Fibroblast of the aortic adventitia (primary cell): Measurements from ENCODE around the gene TEX29. TPM values are rescaled to one million over a fixed set of nuclear protein-coding genes. Genes with fewer than 3 reads are reported as not detected.

Source experiments
- DNase-seq: peaks from one replicate; pipeline ENCODE4 v3.0.0-alpha.2; 2010; ENCODE audit warnings: low read depth
- H3K4me3 ChIP-seq: 2 replicates; pipeline ENCODE4 v1.5.1; 2011; ENCODE audit warnings: low read depth, mild to moderate bottlenecking, control low read depth, low read length, moderate library complexity
- CTCF ChIP-seq: IDR thresholded peaks from 2 replicates; pipeline ENCODE4 v1.5.1; 2011; ENCODE audit warnings: mild to moderate bottlenecking, low read length, control low read depth, inconsistent platforms; ENCODE audit not compliant: insufficient read depth
- total RNA-seq: library from RNA; depleted of rRNA; stranded (reverse); fragments of >200 nt; gene quantifications from 2 replicates; pipeline ENCODE4 v1.2.3, GENCODE V29; 2012; ENCODE audit warnings: low replicate concordance

Gene TEX29
- total RNA-seq, 1 donor, result not detected

GRCh38 chr13:111359930-111360329, 39.5 kb downstream of the TEX29 start:
- DNase-seq, result no peak
- no peak for TF ChIP-seq CTCF
- H3K4me3 ChIP-seq, result no peak overlapping the region

GRCh38 chr13:111360452-111360851, 40.0 kb downstream of the TEX29 start:
- no peak for TF ChIP-seq CTCF
- no peak overlapping the region for H3K4me3 ChIP-seq
- no peak for DNase-seq

- H3K4me3 ChIP-seq, result no peak overlapping the region
- no peak for DNase-seq
- no peak for TF ChIP-seq CTCF
Measured at GRCh38 chr13:111361046-111361872, 40.8 kb downstream of the TEX29 start.

GRCh38 chr13:111361873-111362648, 41.6 kb downstream of the TEX29 start:
- no peak overlapping the region for H3K4me3 ChIP-seq
- TF ChIP-seq CTCF, result no peak
- no peak for DNase-seq

- TF ChIP-seq CTCF, result no peak
- no peak for DNase-seq
- H3K4me3 ChIP-seq, result no peak overlapping the region
Measured at GRCh38 chr13:111363121-111363520, 42.7 kb downstream of the TEX29 start.

- no peak for DNase-seq
- H3K4me3 ChIP-seq, result no peak overlapping the region
- TF ChIP-seq CTCF, result no peak
Measured at GRCh38 chr13:111363591-111363990, 43.1 kb downstream of the TEX29 start.
